Osteoblast (primary cell): ENCODE data around the gene RPUSD2. TPM values are rescaled to one million over a fixed set of nuclear protein-coding genes. Genes with fewer than 3 reads are reported as not detected.

ENCODE experiments used
- DNase-seq: peaks from one replicate; pipeline ENCODE4 v3.0.0; 2011; ENCODE audit warnings: low spot score, mixed read lengths; ENCODE audit not compliant: insufficient read length; ENCODE audit errors: missing footprints
- H2AFZ ChIP-seq: 2 replicates; pipeline ENCODE4 v1.6.0; 2011; ENCODE audit warnings: mild to moderate bottlenecking, low read length
- H3K27ac ChIP-seq: 2 replicates; pipeline ENCODE4 v1.5.1; 2011; ENCODE audit warnings: mild to moderate bottlenecking, low read depth, low read length, moderate library complexity
- H3K27me3 ChIP-seq: 2 replicates; pipeline ENCODE4 v1.6.0; 2012; ENCODE audit warnings: mild to moderate bottlenecking, control low read depth, inconsistent platforms, low read length, moderate library complexity; ENCODE audit not compliant: insufficient read depth
- H3K36me3 ChIP-seq: 2 replicates; pipeline ENCODE4 v1.5.1; 2011; ENCODE audit warnings: mild to moderate bottlenecking, low read length, control low read depth, moderate library complexity; ENCODE audit not compliant: insufficient read depth
- H3K4me1 ChIP-seq: 2 replicates; pipeline ENCODE4 v1.5.1; 2011; ENCODE audit warnings: mild to moderate bottlenecking, low read length, control low read depth, moderate library complexity; ENCODE audit not compliant: insufficient read depth
- H3K4me2 ChIP-seq: 2 replicates; pipeline ENCODE4 v1.6.0; 2011; ENCODE audit warnings: mild to moderate bottlenecking, low read length; ENCODE audit not compliant: insufficient read depth
- H3K4me3 ChIP-seq: fragments of 200-600 bp; sonication (generic); 3 replicates; pipeline ENCODE4 v1.5.1; 2012; ENCODE audit warnings: mild to moderate bottlenecking, low read length, inconsistent platforms; ENCODE audit not compliant: insufficient read depth
- H3K79me2 ChIP-seq: 2 replicates; pipeline ENCODE4 v1.6.0; 2012; ENCODE audit warnings: mild to moderate bottlenecking, low read length, control low read depth, inconsistent platforms; ENCODE audit not compliant: insufficient read depth
- H3K9me3 ChIP-seq: 2 replicates; pipeline ENCODE4 v1.5.1; 2011; ENCODE audit warnings: low read depth, low read length, control low read depth
- H4K20me1 ChIP-seq: 2 replicates; pipeline ENCODE4 v1.6.0; 2012; ENCODE audit warnings: mild to moderate bottlenecking, low read length, control low read depth; ENCODE audit not compliant: insufficient read depth
- total RNA-seq: library from RNA; depleted of rRNA; stranded (reverse); fragments of >200 nt; gene quantifications from 2 replicates; pipeline ENCODE4 v1.2.3, GENCODE V29; 2012
- TF ChIP-seq, protein P1 (sequence below): IDR thresholded peaks from 2 replicates; pipeline ENCODE4 v1.5.1; 2011; ENCODE audit warnings: mild to moderate bottlenecking, low read depth, low read length, moderate library complexity; ENCODE audit errors: extremely low read depth

RPUSD2 gene
- total RNA-seq, 1 donor, result 9.0 TPM

DNA sequence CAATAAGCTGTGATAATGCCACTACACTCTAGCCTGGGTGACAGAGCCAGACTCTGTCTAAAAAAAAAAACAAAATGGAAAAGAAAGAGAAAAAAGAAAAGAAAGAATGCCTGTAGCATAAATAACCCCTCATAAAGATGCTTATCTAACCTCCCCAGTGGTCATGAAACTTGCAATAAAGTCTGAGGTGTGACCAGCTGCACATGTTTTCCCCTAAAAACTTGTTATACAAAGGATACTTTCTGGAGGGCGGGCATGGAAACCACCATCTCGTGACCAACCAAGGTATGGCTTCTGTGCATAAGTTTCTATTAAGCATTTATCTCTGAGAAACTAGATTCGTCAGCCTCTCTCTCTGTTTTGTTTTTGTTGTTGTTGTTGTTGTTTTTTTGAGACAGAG lies 26.0 kb upstream of the RPUSD2 start:
- Histone ChIP-seq H3K79me2 (no peaks in the 10 kb centered on the region), H3K27ac (no peak overlapping the region), H3K9me3 (no peaks in the 10 kb centered on the region), H3K4me3 (no peak overlapping the region), H3K4me1 (no peaks in the 10 kb centered on the region), H2AFZ (no peak overlapping the region), H3K4me2 (no peak overlapping the region), H3K36me3 (no peaks in the 10 kb centered on the region), H4K20me1 (no peaks in the 10 kb centered on the region), H3K27me3 (no peaks in the 10 kb centered on the region)
- TF ChIP-seq, protein P1, sequence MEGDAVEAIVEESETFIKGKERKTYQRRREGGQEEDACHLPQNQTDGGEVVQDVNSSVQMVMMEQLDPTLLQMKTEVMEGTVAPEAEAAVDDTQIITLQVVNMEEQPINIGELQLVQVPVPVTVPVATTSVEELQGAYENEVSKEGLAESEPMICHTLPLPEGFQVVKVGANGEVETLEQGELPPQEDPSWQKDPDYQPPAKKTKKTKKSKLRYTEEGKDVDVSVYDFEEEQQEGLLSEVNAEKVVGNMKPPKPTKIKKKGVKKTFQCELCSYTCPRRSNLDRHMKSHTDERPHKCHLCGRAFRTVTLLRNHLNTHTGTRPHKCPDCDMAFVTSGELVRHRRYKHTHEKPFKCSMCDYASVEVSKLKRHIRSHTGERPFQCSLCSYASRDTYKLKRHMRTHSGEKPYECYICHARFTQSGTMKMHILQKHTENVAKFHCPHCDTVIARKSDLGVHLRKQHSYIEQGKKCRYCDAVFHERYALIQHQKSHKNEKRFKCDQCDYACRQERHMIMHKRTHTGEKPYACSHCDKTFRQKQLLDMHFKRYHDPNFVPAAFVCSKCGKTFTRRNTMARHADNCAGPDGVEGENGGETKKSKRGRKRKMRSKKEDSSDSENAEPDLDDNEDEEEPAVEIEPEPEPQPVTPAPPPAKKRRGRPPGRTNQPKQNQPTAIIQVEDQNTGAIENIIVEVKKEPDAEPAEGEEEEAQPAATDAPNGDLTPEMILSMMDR, result no peak
- DNase-seq, result no peak

DNA sequence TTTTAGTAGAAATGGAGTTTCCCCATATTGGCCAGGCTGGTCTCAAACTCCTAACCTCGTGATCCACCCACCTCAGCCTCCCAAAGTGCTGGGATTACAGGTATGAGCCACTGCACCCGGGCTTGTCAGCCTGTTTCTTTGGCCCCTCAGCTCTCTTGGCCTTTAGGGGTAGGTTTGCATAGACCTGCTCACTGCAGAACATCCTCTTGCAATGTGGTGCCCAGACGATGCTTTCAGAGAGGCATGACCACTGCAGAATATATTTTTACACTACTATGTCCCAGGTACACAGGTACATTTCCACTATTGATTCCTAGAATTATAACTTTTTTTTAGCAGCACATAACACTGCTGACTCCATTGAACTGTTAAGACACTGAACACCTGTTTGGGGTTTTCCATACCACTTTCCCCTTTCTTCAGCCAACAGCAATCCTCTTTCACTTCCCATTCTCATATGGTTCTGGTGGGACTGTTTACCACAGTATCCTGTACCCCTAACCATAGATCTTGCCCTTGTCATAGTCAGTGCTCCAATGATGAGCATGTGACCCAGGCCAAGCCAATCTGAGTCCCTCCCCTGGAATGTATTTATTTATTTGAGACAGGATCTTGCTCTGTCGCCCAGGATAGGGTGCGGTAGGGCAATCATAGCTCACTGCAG lies 25.3 kb upstream of the RPUSD2 start:
- Histone ChIP-seq H3K79me2 (no peaks in the 10 kb centered on the region), H3K4me3 (no peak overlapping the region), H3K27ac (no peak overlapping the region), H3K27me3 (no peaks in the 10 kb centered on the region), H4K20me1 (no peaks in the 10 kb centered on the region), H2AFZ (no peak overlapping the region), H3K4me1 (no peaks in the 10 kb centered on the region), H3K4me2 (no peak overlapping the region), H3K36me3 (peaks cover 5% of the 10 kb centered on the region), H3K9me3 (no peaks in the 10 kb centered on the region)
- TF ChIP-seq, protein P1, result no peak
- no peak for DNase-seq

DNA sequence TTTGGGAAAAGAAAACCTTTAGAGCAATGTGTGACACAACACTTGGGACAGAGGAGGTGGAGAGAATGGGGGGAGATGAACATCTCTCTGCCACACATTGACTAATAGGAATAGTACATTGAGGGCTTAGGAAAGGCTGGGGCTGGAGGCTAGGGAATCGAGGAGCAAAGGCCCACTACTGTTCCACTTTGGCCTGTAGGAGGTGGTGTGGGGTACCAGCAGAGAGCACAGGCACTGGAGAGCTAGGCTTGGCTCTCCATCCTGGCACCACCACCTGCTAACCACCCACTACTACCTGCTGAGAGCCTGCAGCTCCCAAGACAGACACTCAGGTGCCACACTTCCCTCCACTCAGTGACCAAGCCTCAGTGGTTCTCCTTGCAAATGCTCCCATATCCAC lies 23.6 kb upstream of the RPUSD2 start:
- H3K4me1 ChIP-seq, result no peaks in the 10 kb centered on the region
- peaks cover 9% of the 10 kb centered on the region for H3K36me3 ChIP-seq
- no peaks in the 10 kb centered on the region for H3K27me3 ChIP-seq
- no peaks in the 10 kb centered on the region for H3K9me3 ChIP-seq
- H2AFZ ChIP-seq, result no peak overlapping the region
- no peak overlapping the region for H3K4me2 ChIP-seq
- no peak overlapping the region for H3K27ac ChIP-seq
- DNase-seq, result no peak
- TF ChIP-seq, protein P1, result no peak
- H3K4me3 ChIP-seq, result no peak overlapping the region
- no peaks in the 10 kb centered on the region for H3K79me2 ChIP-seq
- H4K20me1 ChIP-seq, result no peaks in the 10 kb centered on the region

DNA sequence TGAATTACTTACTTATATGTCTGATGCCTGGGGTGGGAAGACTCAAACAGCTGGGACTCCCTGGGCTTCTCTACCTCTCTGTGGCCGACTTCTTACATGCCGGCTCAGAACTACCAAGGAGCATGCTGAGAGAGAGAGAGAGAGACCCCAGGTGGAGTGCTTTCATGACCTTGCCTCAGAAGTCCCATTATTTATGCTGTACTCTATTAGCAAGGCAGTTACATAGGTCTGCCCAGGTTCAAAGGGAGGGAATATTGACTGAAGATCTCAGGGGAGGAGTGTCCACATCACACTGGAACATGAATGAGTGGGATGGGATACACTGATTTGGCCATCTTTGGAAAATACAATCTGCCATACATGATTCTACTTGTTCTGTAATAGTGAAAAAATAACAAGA lies 20.5 kb upstream of the RPUSD2 start:
- Histone ChIP-seq H3K4me3 (no peak overlapping the region), H3K4me1 (no peaks in the 10 kb centered on the region), H3K27me3 (no peaks in the 10 kb centered on the region), H3K36me3 (peaks cover 17% of the 10 kb centered on the region), H3K9me3 (no peaks in the 10 kb centered on the region), H3K4me2 (no peak overlapping the region), H3K27ac (no peak overlapping the region), H2AFZ (no peak overlapping the region), H4K20me1 (no peaks in the 10 kb centered on the region), H3K79me2 (no peaks in the 10 kb centered on the region)
- TF ChIP-seq, protein P1, result no peak
- no peak for DNase-seq
